Stimulated activated CD4-positive, alpha-beta T cell treated with anti-CD3 and anti-CD28 coated beads, Interleukin-15, amount 100 ng/mL, for 48 hours (primary cell): ENCODE results near the gene MBTPS1.

Source experiments
- DNase-seq, 2 donors: peaks; one replicate each; pipeline ENCODE4 v3.0.0-alpha.2; 2020; ENCODE audit warnings: low read depth in 2 of 2

Gene MBTPS1

GRCh38 chr16:84074721-84075120 is 42.0 kb downstream of the MBTPS1 start:
- DNase-seq: no peak

- no peak for DNase-seq
These were observed 44.7 kb downstream of the MBTPS1 start for GRCh38 chr16:84072014-84072413.

- DNase-seq: no peak
These were observed 45.6 kb downstream of the MBTPS1 start for GRCh38 chr16:84071121-84071520.

GRCh38 chr16:84069540-84069939 is 47.2 kb downstream of the MBTPS1 start:
- no peak for DNase-seq

- DNase-seq: no peak
These were observed 47.8 kb downstream of the MBTPS1 start for GRCh38 chr16:84068783-84069462.

GRCh38 chr16:84068041-84068440 is 48.7 kb downstream of the MBTPS1 start:
- no peak for DNase-seq

GRCh38 chr16:84067640-84068039 is 49.1 kb downstream of the MBTPS1 start:
- DNase-seq: no peak

- DNase-seq: no peak
These were observed 51.1 kb downstream of the MBTPS1 start for GRCh38 chr16:84065536-84066132.

GRCh38 chr16:84063980-84064379 is 52.8 kb downstream of the MBTPS1 start:
- DNase-seq: no peak

GRCh38 chr16:84062734-84063640 is 53.8 kb downstream of the MBTPS1 start:
- peak; percentile 51 to 54 for DNase-seq

GRCh38 chr16:84061236-84061819 is 55.4 kb downstream of the MBTPS1 start:
- no peak for DNase-seq

- no peak for DNase-seq
These were observed 56.5 kb downstream of the MBTPS1 start for GRCh38 chr16:84059946-84060901.

GRCh38 chr16:84059111-84059510 is 57.6 kb downstream of the MBTPS1 start:
- DNase-seq: no peak

- DNase-seq: no peak
These were observed 58.1 kb downstream of the MBTPS1 start for GRCh38 chr16:84058664-84059063.

GRCh38 chr16:84058211-84058610 is 58.5 kb downstream of the MBTPS1 start:
- DNase-seq: no peak

- DNase-seq: no peak
These were observed 59.8 kb downstream of the MBTPS1 start for GRCh38 chr16:84056933-84057332.

GRCh38 chr16:84055801-84056634 is 60.7 kb downstream of the MBTPS1 start:
- no peak for DNase-seq

GRCh38 chr16:84055366-84055765 is 61.4 kb downstream of the MBTPS1 start:
- no peak for DNase-seq

GRCh38 chr16:84054916-84055315 is 61.8 kb downstream of the MBTPS1 start:
- DNase-seq: no peak

GRCh38 chr16:84054271-84054670 is 62.5 kb downstream of the MBTPS1 start:
- no peak for DNase-seq
